Fibroblast of mammary gland (primary cell): ENCODE results near the gene SPATA31A3.
"Not testable (repeated sequence)": the region's sequence is repeated elsewhere in the genome, so short reads cannot be mapped to it uniquely, and the experiment has no call there.

ENCODE experiments used
- DNase-seq: peaks from one replicate; pipeline ENCODE4 v3.0.0-alpha.2; 2010; ENCODE audit warnings: low read depth
- H3K4me3 ChIP-seq: 2 replicates; pipeline ENCODE4 v1.5.1; 2011; ENCODE audit warnings: low read depth, mild to moderate bottlenecking, low read length, moderate library complexity; ENCODE audit not compliant: control insufficient read depth

SPATA31A3 gene

DNA sequence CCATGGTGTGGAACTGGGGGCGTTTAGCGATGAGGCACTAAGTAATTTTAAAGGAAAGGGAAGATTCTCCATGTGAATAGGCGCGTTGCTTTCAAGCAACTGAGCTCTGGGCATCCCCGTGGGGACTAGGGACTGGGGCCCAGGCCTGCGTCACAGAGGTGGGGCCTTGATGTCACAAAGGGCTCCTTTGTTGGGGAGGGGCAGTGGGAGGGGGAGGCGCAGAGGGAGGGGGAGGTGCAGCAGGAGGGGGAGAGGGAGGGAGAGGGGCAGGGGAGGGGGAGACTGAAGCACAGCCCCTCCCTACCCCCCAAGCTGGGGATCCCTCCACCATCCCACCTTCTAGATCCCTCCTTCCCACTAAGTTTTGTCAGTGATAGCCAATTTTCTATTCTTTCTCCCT, at the start of gene SPATA31A3:
Gene SPATA31A3 (minus strand): TSS at position 101 of the 400 bp plus-strand sequence. CDS start 29 bp downstream, at position 72.
- DNase-seq, H3K4me3 ChIP-seq: not testable (repeated sequence)

DNA sequence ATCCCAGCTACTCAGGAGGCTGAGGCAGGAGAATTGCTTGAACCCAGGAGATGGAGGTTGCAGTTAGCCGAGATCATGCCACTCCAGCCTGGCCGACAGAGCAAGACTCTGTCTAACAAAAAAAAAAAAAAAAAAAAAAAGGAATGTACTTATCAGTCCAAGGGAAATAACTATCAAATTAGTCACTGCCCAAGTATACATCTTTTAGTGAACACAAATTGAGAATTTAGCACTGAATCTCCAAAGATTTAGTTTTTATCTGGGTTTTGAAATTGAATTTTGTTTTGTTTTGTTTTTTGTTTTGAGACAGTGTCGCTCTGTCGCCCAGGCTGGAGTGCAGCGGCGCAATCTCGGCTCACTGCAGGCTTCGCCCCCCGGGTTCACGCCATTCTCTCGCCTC, 39.8 kb downstream of the SPATA31A3 start:
- H3K4me3 ChIP-seq, DNase-seq: not testable (repeated sequence)

DNA sequence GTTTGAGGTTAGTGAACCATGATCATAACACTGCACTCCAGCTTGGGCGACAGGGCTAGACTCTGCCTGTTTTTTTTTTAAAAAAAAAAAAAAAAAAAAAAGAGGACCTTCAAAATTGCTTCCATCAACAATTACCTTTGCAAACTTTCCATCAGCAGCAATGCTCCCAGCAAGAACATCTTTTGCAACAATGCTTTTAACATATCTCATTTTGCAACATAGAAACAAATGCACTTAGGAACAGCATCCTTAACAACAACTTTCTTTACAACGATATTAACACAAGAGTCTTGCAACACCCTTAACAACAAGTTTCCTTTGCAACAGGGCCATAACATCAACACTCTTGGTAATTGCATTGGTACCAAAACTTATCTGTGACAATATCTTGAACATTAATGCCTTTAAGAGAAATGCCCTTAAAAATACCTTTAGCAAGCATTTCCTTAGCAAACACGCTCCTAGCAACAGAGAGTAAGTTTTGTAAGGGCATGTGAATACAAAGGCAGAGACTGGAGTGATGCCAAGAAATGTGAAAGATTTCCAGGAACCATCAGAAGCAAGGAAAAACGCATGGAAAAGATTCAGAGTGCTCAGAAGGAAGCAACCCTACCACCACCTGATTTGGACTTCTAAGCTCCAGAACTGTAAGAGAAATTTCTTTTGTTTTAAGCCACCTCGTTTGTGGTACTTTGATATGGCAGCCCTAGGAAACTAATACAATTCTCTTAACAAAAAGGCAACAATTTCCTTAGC, 49.8 kb downstream of the SPATA31A3 start:
- H3K4me3 ChIP-seq, DNase-seq: not testable (repeated sequence)

- DNase-seq, H3K4me3 ChIP-seq: not testable (repeated sequence)
These were observed 52.2 kb downstream of the SPATA31A3 start for GRCh38 chr9:66939878-66940830.

DNA sequence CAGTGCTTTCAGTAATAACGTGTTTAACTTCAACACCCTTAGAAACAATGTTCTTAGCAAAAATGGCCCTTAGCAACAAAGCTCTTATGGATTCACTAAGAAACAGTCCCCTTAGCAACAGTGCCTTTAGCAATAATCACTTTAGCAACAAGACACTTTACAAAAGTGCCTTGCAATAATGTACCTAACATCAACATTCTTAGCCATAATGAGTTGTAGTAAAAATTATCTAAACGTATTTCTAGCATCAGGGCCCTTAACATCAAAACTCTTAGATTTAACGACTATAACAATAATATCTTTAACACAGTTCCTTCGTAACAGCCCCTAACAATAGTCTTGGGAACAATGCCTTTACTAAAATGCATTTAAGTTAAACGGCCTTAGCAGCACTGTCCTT, 54.0 kb downstream of the SPATA31A3 start:
- DNase-seq, H3K4me3 ChIP-seq: not testable (repeated sequence)

DNA sequence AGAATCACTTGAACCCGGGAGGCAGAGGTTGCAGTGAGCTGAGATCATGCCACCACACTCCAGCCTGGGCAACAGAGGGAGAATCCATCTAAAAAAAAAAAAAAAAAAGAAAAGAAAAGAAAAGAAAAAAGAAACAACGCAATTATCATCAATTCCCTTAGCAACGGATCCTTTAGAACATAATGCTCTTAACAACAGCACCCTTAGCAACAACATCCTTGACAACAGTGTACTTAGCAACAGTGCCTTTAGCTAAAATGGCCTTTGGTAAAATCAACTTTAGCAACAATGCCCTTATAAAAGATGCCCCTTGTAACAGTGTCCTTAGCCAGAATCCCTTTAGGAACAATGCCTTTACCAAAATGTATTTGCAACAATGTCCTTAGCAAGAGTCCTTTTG, 54.7 kb downstream of the SPATA31A3 start:
- DNase-seq, result not testable (repeated sequence)

More for the DNA sequence above, 54.7 kb downstream of the SPATA31A3 start:
- H3K4me3 ChIP-seq, result not testable (repeated sequence)
